NCI-H526 (cell line): ENCODE measurements around the gene GJE1.

Experiments
- DNase-seq, 2 experiments: peaks; one replicate each; lab custom pipeline; 2025; lab: John Stamatoyannopoulos, UW

The GJE1 gene

GRCh38 chr6:142165227-142165626 is 32.5 kb downstream of the GJE1 start:
- no peak for DNase-seq

- DNase-seq = no peak
Measured at GRCh38 chr6:142167071-142167470, 34.3 kb downstream of the GJE1 start.

GRCh38 chr6:142167486-142167885 is 34.8 kb downstream of the GJE1 start:
- no peak for DNase-seq

- DNase-seq = no peak
Measured at GRCh38 chr6:142171351-142171750, 38.6 kb downstream of the GJE1 start.

- no peak for DNase-seq
Measured at GRCh38 chr6:142172758-142173157, 40.0 kb downstream of the GJE1 start.

- DNase-seq = no peak
Measured at GRCh38 chr6:142173980-142174379, 41.3 kb downstream of the GJE1 start.

- no peak for DNase-seq
Measured at GRCh38 chr6:142174703-142175102, 42.0 kb downstream of the GJE1 start.

GRCh38 chr6:142178129-142178528 is 45.4 kb downstream of the GJE1 start:
- DNase-seq = no peak

GRCh38 chr6:142182004-142182403 is 49.3 kb downstream of the GJE1 start:
- no peak for DNase-seq

- no peak for DNase-seq
Measured at GRCh38 chr6:142183351-142183750, 50.6 kb downstream of the GJE1 start.

GRCh38 chr6:142184307-142184706 is 51.6 kb downstream of the GJE1 start:
- DNase-seq = no peak
